Measurements from ENCODE around the gene NDUFAF4. TPM values are rescaled to one million over a fixed set of nuclear protein-coding genes. Genes with fewer than 3 reads are reported as not detected.
A peak's percentile ranks its signal among the peaks of the same experiment; 100 is the strongest.

Gene NDUFAF4
- total RNA-seq, 3 donors from 2014 or later: 9.8 to 26.6 (median 14.1) TPM

- TF ChIP-seq, protein P1, sequence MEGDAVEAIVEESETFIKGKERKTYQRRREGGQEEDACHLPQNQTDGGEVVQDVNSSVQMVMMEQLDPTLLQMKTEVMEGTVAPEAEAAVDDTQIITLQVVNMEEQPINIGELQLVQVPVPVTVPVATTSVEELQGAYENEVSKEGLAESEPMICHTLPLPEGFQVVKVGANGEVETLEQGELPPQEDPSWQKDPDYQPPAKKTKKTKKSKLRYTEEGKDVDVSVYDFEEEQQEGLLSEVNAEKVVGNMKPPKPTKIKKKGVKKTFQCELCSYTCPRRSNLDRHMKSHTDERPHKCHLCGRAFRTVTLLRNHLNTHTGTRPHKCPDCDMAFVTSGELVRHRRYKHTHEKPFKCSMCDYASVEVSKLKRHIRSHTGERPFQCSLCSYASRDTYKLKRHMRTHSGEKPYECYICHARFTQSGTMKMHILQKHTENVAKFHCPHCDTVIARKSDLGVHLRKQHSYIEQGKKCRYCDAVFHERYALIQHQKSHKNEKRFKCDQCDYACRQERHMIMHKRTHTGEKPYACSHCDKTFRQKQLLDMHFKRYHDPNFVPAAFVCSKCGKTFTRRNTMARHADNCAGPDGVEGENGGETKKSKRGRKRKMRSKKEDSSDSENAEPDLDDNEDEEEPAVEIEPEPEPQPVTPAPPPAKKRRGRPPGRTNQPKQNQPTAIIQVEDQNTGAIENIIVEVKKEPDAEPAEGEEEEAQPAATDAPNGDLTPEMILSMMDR (IDR thresholded peaks at IDR 0.05): no peak
- no peak for TF ChIP-seq POLR2AphosphoS5 (IDR thresholded peaks at IDR 0.05)
- TF ChIP-seq POLR2A (IDR thresholded peaks at IDR 0.05): no peak
- intact Hi-C loops (cut with DNase I; ENCODE audit: low total_unique reads): no loop called here
Measured at GRCh38 chr6:96900873-96901272, 3.2 kb upstream of the NDUFAF4 start.

GRCh38 chr6:96899451-96899998, 1.8 kb upstream of the NDUFAF4 start:
- Histone ChIP-seq H3K27me3 (no peaks in the 10 kb centered on the region), H3K4me1 (peaks cover 0 to 7% of the 10 kb centered on the region in 2 donors), H3K36me3 (no peaks in the 10 kb centered on the region), H3K27ac (no peak overlapping the region), H3K4me3 (no peak overlapping the region), H3K9me3 (no peaks in the 10 kb centered on the region)
- intact Hi-C loops (cut with DNase I; ENCODE audit: low total_unique reads): no loop called here
- no peak for DNase-seq (ENCODE audit: low spot score in 2 of 2)
- TF ChIP-seq, protein P1 (IDR thresholded peaks at IDR 0.05): no peak
- TF ChIP-seq POLR2AphosphoS5 (IDR thresholded peaks at IDR 0.05) (no peak), POLR2A (IDR thresholded peaks at IDR 0.05) (no peak)

More at GRCh38 chr6:96900873-96901272, 3.2 kb upstream of the NDUFAF4 start:
- no peak overlapping the region for H3K4me3 ChIP-seq
- H3K4me1 ChIP-seq: peaks cover 0 to 7% of the 10 kb centered on the region in 2 donors
- DNase-seq (ENCODE audit: low spot score in 2 of 2): no peak
- H3K36me3 ChIP-seq: no peaks in the 10 kb centered on the region
- no peaks in the 10 kb centered on the region for H3K27me3 ChIP-seq
- H3K27ac ChIP-seq: no peak overlapping the region
- H3K9me3 ChIP-seq: no peaks in the 10 kb centered on the region

GRCh38 chr6:96899019-96899418, 1.3 kb upstream of the NDUFAF4 start:
- H3K9me3 ChIP-seq: no peaks in the 10 kb centered on the region
- peaks cover 0 to 7% of the 10 kb centered on the region in 2 donors for H3K4me1 ChIP-seq
- intact Hi-C loops (cut with DNase I; ENCODE audit: low total_unique reads): no loop called here
- peaks cover under 1% of the 10 kb centered on the region for H3K36me3 ChIP-seq
- no peak overlapping the region for H3K4me3 ChIP-seq
- DNase-seq (ENCODE audit: low spot score in 2 of 2): no peak
- H3K27me3 ChIP-seq: no peaks in the 10 kb centered on the region
- no peak overlapping the region for H3K27ac ChIP-seq
- TF ChIP-seq POLR2A (IDR thresholded peaks at IDR 0.05): no peak
- TF ChIP-seq, protein P1 (IDR thresholded peaks at IDR 0.05): peak in 2 of 3 donors; percentile 12 to 15

DNA sequence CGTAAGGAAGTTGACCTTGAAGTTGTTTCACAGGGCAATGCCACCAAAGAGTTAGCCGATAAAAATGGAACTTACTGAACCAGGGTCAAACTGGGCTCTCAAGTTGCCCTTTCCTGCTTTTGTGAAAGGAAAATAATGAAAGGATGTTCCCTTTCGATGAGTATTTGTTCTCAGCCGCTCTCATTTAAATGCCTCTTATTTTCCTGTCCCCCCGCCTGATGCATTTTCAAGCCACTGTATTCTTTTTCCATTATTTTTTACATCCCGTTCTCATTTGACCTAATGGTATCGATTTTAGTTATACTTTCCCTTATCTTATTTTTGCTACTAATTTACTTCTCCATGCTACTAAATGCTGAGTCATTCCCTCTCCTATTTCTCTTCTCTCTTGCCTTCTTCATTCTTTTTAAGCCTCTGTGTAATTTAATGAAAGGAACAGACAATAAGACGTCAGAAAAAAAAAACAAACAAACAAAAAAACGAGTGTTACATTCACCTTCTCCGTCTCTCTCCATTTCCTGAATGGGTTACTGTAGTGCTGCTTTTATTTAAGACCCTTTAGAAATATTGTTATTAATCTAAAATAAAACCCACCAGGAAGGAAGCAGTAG, 655 bp upstream of the NDUFAF4 start:
- DNase-seq (ENCODE audit: low spot score in 2 of 2): no peak
- Histone ChIP-seq H3K27me3 (no peaks in the 10 kb centered on the region), H3K4me3 (peak overlapping the region; percentile 62 to 92 (median 86)), H3K27ac (peak overlapping the region; percentile 88 to 92), H3K9me3 (no peaks in the 10 kb centered on the region), H3K4me1 (peaks cover 0 to 7% of the 10 kb centered on the region in 2 donors), H3K36me3 (peaks cover 5% of the 10 kb centered on the region)
- intact Hi-C loops (cut with DNase I; ENCODE audit: low total_unique reads): no loop called here
- TF ChIP-seq POLR2AphosphoS5 (IDR thresholded peaks at IDR 0.05): no peak
- TF ChIP-seq, protein P1 (IDR thresholded peaks at IDR 0.05): no peak
- no peak for TF ChIP-seq POLR2A (IDR thresholded peaks at IDR 0.05)

GRCh38 chr6:96889146-96889545, 8.5 kb downstream of the NDUFAF4 start:
- intact Hi-C loops (cut with DNase I; ENCODE audit: low total_unique reads): no loop called here
- H3K9me3 ChIP-seq: no peaks in the 10 kb centered on the region
- H3K27ac ChIP-seq: no peak overlapping the region
- no peak for DNase-seq (ENCODE audit: low spot score in 2 of 2)
- H3K4me1 ChIP-seq: no peaks in the 10 kb centered on the region
- no peaks in the 10 kb centered on the region for H3K27me3 ChIP-seq
- no peak overlapping the region for H3K4me3 ChIP-seq
- TF ChIP-seq POLR2AphosphoS5 (IDR thresholded peaks at IDR 0.05): no peak
- H3K36me3 ChIP-seq: peaks cover 10% of the 10 kb centered on the region

Measured in breast epithelium (tissue), 4 donors.